Kidney (tissue), 14 donors: Measurements from ENCODE around the gene HPCAL1. TPM values are rescaled to one million over a fixed set of nuclear protein-coding genes. Genes with fewer than 3 reads are reported as not detected.

Experiments used
- DNase-seq, 5 donors: peaks; one replicate each; pipeline ENCODE4 v3.0.0-alpha.2; 2013 to 2020
- FAIRE-seq: peaks from 2 replicates; lab custom pipeline; 2012; peaks lifted over from hg19 to GRCh38; lab: Jason Lieb, UNC
- H3K27ac ChIP-seq, 2 donors: one replicate each; pipeline ENCODE4 v1.7.0; 2013; ENCODE audit warnings: low read depth in 2 of 2, low read length in 2 of 2, inconsistent platforms in 1 of 2
- H3K27me3 ChIP-seq: one replicate; pipeline ENCODE4 v1.7.1; 2013; ENCODE audit warnings: low read length, inconsistent platforms; ENCODE audit not compliant: control insufficient read depth, insufficient read depth
- H3K36me3 ChIP-seq, 3 donors: one replicate each; pipeline versions ENCODE4 v1.7.0 to v1.7.1; 2013; ENCODE audit warnings: low read length in 3 of 3, control low read depth in 1 of 3, inconsistent platforms in 1 of 3; ENCODE audit not compliant: insufficient read depth in 3 of 3, control insufficient read depth in 2 of 3
- H3K4me1 ChIP-seq, 3 donors: one replicate each; pipeline versions ENCODE4 v1.7.0 to v1.7.1; 2013; ENCODE audit warnings: low read length in 3 of 3, inconsistent platforms in 1 of 3, low read depth in 1 of 3; ENCODE audit not compliant: control insufficient read depth in 2 of 3, insufficient read depth in 2 of 3
- H3K4me3 ChIP-seq, 3 donors: one replicate each; pipeline versions ENCODE4 v1.7.0 to v1.8.1; 2013; ENCODE audit warnings: low read length in 3 of 3, control low read depth in 1 of 3, inconsistent platforms in 1 of 3
- H3K9ac ChIP-seq, 3 donors: one replicate each; pipeline versions ENCODE4 v1.7.0 to v1.7.1; 2013; ENCODE audit warnings: low read length in 3 of 3, control low read depth in 1 of 3, inconsistent platforms in 1 of 3
- H3K9me3 ChIP-seq, 3 donors: one replicate each; pipeline versions ENCODE4 v1.7.0 to v1.7.1; 2013; ENCODE audit warnings: low read length in 3 of 3, control low read depth in 1 of 3, inconsistent platforms in 1 of 3; ENCODE audit not compliant: control insufficient read depth in 2 of 3, insufficient read depth in 1 of 3
- CTCF ChIP-seq: IDR thresholded peaks from 3 replicates; pipeline ENCODE4 v1.5.1; 2012; ENCODE audit warnings: mild to moderate bottlenecking, moderate library complexity, borderline replicate concordance; ENCODE audit not compliant: insufficient read depth; ENCODE audit errors: extremely low read depth
- intact Hi-C: fragments of 100-400 bp; cut with DNase I; formaldehyde crosslinking; loops from one replicate; pipeline ENCODE4 v1.11.1; 2022
- polyA plus RNA-seq: library from polyadenylated mRNA; stranded (reverse); fragments of 350-450 nt; fragmentation: Illumina TruSeq; extraction: RNeasy Lipid Tissue Mini Kit (QIAGEN cat#74804); gene quantifications from one replicate; pipeline ENCODE4 v1.2.3, GENCODE V29; 2014; ENCODE audit warnings: low read depth, low replicate concordance; ENCODE audit not compliant: insufficient read depth
- total RNA-seq: library from RNA; stranded (reverse); fragmentation: NEBNext Ultra II Directional; extraction: Animal tissue kit (Norgen Biotek cat#: 25700); gene quantifications from one replicate; pipeline ENCODE4 v1.2.1, GENCODE V29; 2021
- donor health status: control.
- donor health status: control.
- donor health status: control.
- donor health status: control.
- donor health status: control.
- donor health status: DM: yes; HTN: yes; CAD: no.
- donor health status: Normal renal cell carcinoma (clear cell type).

Gene HPCAL1
- total and polyA plus RNA-seq, 2 donors from 2014 or later: 47.3 to 121 TPM

- H3K4me1 ChIP-seq: peaks cover 0 to 35% (median 22%) of the 10 kb centered on the region in 3 donors
- no peak overlapping the region for H3K27ac ChIP-seq
- FAIRE-seq (no peak), DNase-seq (peak in 1 of 5 donors; percentile 25)
- peaks cover 2% of the 10 kb centered on the region for H3K27me3 ChIP-seq
- intact Hi-C loops: no loop called here
- TF ChIP-seq CTCF: peak; percentile 31
- H3K36me3 ChIP-seq: no peaks in the 10 kb centered on the region
- H3K9me3 ChIP-seq: no peaks in the 10 kb centered on the region
- H3K9ac ChIP-seq: peak overlapping the region in 1 of 3 donors; percentile 12
- peak overlapping the region in 2 of 3 donors; percentile 32 to 90 for H3K4me3 ChIP-seq
Measured at GRCh38 chr2:10305715-10306114, 3.0 kb downstream of the HPCAL1 start.

GRCh38 chr2:10306901-10307463, 4.3 kb downstream of the HPCAL1 start:
- peaks cover 3 to 5% (median 4%) of the 10 kb centered on the region in 3 donors for H3K36me3 ChIP-seq
- no peak overlapping the region for H3K9ac ChIP-seq
- intact Hi-C loops: no loop called here
- no peak for TF ChIP-seq CTCF
- no peak overlapping the region for H3K27ac ChIP-seq
- H3K4me1 ChIP-seq: peaks cover 0 to 31% (median 22%) of the 10 kb centered on the region in 3 donors
- no peak for FAIRE-seq
- H3K27me3 ChIP-seq: peaks cover 2% of the 10 kb centered on the region
- H3K9me3 ChIP-seq: peaks cover 0 to 2% (median 0%) of the 10 kb centered on the region in 3 donors
- no peak for DNase-seq
- no peak overlapping the region for H3K4me3 ChIP-seq

- intact Hi-C loops: no loop called here
- H3K4me3 ChIP-seq: no peak overlapping the region
- peaks cover 2% of the 10 kb centered on the region for H3K27me3 ChIP-seq
- peaks cover 0 to 29% (median 22%) of the 10 kb centered on the region in 3 donors for H3K4me1 ChIP-seq
- no peak overlapping the region for H3K9ac ChIP-seq
- H3K36me3 ChIP-seq: peaks cover 5 to 8% (median 8%) of the 10 kb centered on the region in 3 donors
- peaks cover 0 to 5% (median 0%) of the 10 kb centered on the region in 3 donors for H3K9me3 ChIP-seq
- H3K27ac ChIP-seq: no peak overlapping the region
- no peak for TF ChIP-seq CTCF
- no peak for FAIRE-seq
- no peak for DNase-seq
Measured at GRCh38 chr2:10307561-10308156, 5.0 kb downstream of the HPCAL1 start.
